ENCODE results near the gene TBCEL. TPM values are rescaled to one million over a fixed set of nuclear protein-coding genes. Genes with fewer than 3 reads are reported as not detected.

The TBCEL gene
- total and polyA plus RNA-seq, 4 donors, result 6.7 to 41.3 (median 17.4) TPM

- Histone ChIP-seq H3K36me3 (ENCODE audit: control insufficient read depth in 4 of 4, insufficient read depth in 3 of 4, low read depth in 1 of 4, low read length in 3 of 4) (peaks cover 0 to 1% (median 0%) of the 10 kb centered on the region in 4 donors), H3K9ac (ENCODE audit: low read depth in 1 of 2, low read length in 2 of 2) (peak overlapping the region in 1 of 2 donors; percentile 68), H3K4me1 (ENCODE audit: control insufficient read depth in 4 of 4, insufficient read depth in 4 of 4, low read length in 3 of 4) (peaks cover 0 to 18% (median 11%) of the 10 kb centered on the region in 4 donors), H3K27me3 (ENCODE audit: control insufficient read depth in 4 of 4, insufficient read depth in 4 of 4, low read length in 3 of 4) (no peaks in the 10 kb centered on the region), H3K9me3 (ENCODE audit: control insufficient read depth in 4 of 4, low read length in 3 of 4) (no peaks in the 10 kb centered on the region), H3K4me3 (ENCODE audit: low read depth in 1 of 3, low read length in 3 of 3) (peak overlapping the region; percentile 65 to 93 (median 88)), H3K27ac (ENCODE audit: low read depth in 1 of 2, low read length in 2 of 2) (no peak overlapping the region)
- DNase-seq (ENCODE audit: low spot score), result no peak
- TF ChIP-seq HNF4A (conservative IDR thresholded peaks at IDR 0.05) (no peak), FOXA1 (IDR thresholded peaks at IDR 0.05) (no peak), CTCF (IDR thresholded peaks at IDR 0.05; ENCODE audit: low read depth, low read length, missing input control) (no peak), REST (IDR thresholded peaks at IDR 0.05) (no peak), MAX (IDR thresholded peaks at IDR 0.05) (no peak)
- 56% methylated on average over 3 of the region's 3 CpGs for WGBS
Measured at GRCh38 chr11:121024989-121025388, 1.1 kb downstream of the TBCEL start.

GRCh38 chr11:121029153-121029552 lies 5.3 kb downstream of the TBCEL start:
- no peaks in the 10 kb centered on the region for H3K27me3 ChIP-seq (ENCODE audit: control insufficient read depth in 4 of 4, insufficient read depth in 4 of 4, low read length in 3 of 4)
- no peak overlapping the region for H3K9ac ChIP-seq (ENCODE audit: low read depth in 1 of 2, low read length in 2 of 2)
- H3K4me3 ChIP-seq (ENCODE audit: low read depth in 1 of 3, low read length in 3 of 3), result no peak overlapping the region
- H3K9me3 ChIP-seq (ENCODE audit: control insufficient read depth in 4 of 4, low read length in 3 of 4), result no peaks in the 10 kb centered on the region
- 14% methylated on average over 2 of the region's 2 CpGs for WGBS
- H3K27ac ChIP-seq (ENCODE audit: low read depth in 1 of 2, low read length in 2 of 2), result no peak overlapping the region
- H3K36me3 ChIP-seq (ENCODE audit: control insufficient read depth in 4 of 4, insufficient read depth in 3 of 4, low read depth in 1 of 4, low read length in 3 of 4), result no peaks in the 10 kb centered on the region
- no peak for DNase-seq (ENCODE audit: low spot score)
- peaks cover 0 to 32% (median 29%) of the 10 kb centered on the region in 4 donors for H3K4me1 ChIP-seq (ENCODE audit: control insufficient read depth in 4 of 4, insufficient read depth in 4 of 4, low read length in 3 of 4)
- no peak for TF ChIP-seq HNF4G (IDR thresholded peaks at IDR 0.05)
- no peak for TF ChIP-seq CTCF (IDR thresholded peaks at IDR 0.05; ENCODE audit: low read depth, low read length, missing input control)
- TF ChIP-seq ATF3 (IDR thresholded peaks at IDR 0.05), result no peak
- no peak for TF ChIP-seq MAX (IDR thresholded peaks at IDR 0.05)
- no peak for TF ChIP-seq GABPA (IDR thresholded peaks at IDR 0.05 in 1 of 2, conservative IDR thresholded peaks at IDR 0.05 in 1 of 2)
- no peak for TF ChIP-seq TAF1 (conservative IDR thresholded peaks at IDR 0.05)
- TF ChIP-seq SP1 (IDR thresholded peaks at IDR 0.05), result no peak
- no peak for TF ChIP-seq RXRA (IDR thresholded peaks at IDR 0.05)
- no peak for TF ChIP-seq RAD21 (IDR thresholded peaks at IDR 0.05)
- no peak for TF ChIP-seq FOXA2 (IDR thresholded peaks at IDR 0.05)
- TF ChIP-seq JUND (IDR thresholded peaks at IDR 0.05), result no peak
- no peak for TF ChIP-seq ZBTB33 (IDR thresholded peaks at IDR 0.05)
- TF ChIP-seq YY1 (IDR thresholded peaks at IDR 0.05), result no peak
- no peak for TF ChIP-seq FOXA1 (IDR thresholded peaks at IDR 0.05)

All from liver (tissue), 9 donors.